H1 (cell line): Measurements from ENCODE around the gene CHSY3. TPM values are rescaled to one million over a fixed set of nuclear protein-coding genes. Genes with fewer than 3 reads are reported as not detected.

ENCODE experiments used
- CTCF ChIA-PET: fragments of 300-600 bp; sonication (Branson Sonifier 250); formaldehyde crosslinking; loops from one replicate; lab custom pipeline; 2021; ENCODE audit not compliant: partially characterized antibody; lab: Charles Lee
- POLR2A ChIA-PET: fragments of 300-600 bp; sonication (Branson Sonifier 250); formaldehyde crosslinking; loops from one replicate; lab custom pipeline; 2021; ENCODE audit warnings: inconsistent platforms; ENCODE audit not compliant: partially characterized antibody; lab: Charles Lee
- DNase-seq, 2 experiments: peaks; one replicate each; pipeline versions ENCODE4 v3.0.0 to v3.0.0-alpha.2; 2010 to 2022; ENCODE audit warnings: low spot score in 2 of 2, low read depth in 1 of 2, mixed read lengths in 1 of 2
- FAIRE-seq: peaks from 2 replicates; lab custom pipeline; 2011; peaks lifted over from hg19 to GRCh38; lab: Jason Lieb, UNC
- H2AFZ ChIP-seq: 2 replicates; pipeline ENCODE4 v1.8.1; 2012; ENCODE audit warnings: low read length, inconsistent platforms
- H2AK5ac ChIP-seq: 2 replicates; pipeline ENCODE4 v1.6.1; 2013; ENCODE audit warnings: low read depth, low read length
- H2BK120ac ChIP-seq: replicated peaks from 2 replicates; pipeline ENCODE3; 2013; ENCODE audit warnings: low read depth, low read length, inconsistent platforms
- H2BK12ac ChIP-seq: 2 replicates; pipeline ENCODE4 v1.6.1; 2013; ENCODE audit warnings: low read depth, low read length
- H2BK15ac ChIP-seq: 2 replicates; pipeline ENCODE4 v1.6.1; 2013; ENCODE audit warnings: low read length
- H2BK20ac ChIP-seq: 2 replicates; pipeline ENCODE4 v1.6.1; 2013; ENCODE audit warnings: low read length
- H2BK5ac ChIP-seq: 2 replicates; pipeline ENCODE4 v1.6.1; 2013; ENCODE audit warnings: low read depth, low read length
- H3K14ac ChIP-seq: 2 replicates; pipeline ENCODE4 v1.6.1; 2013; ENCODE audit warnings: inconsistent platforms; ENCODE audit not compliant: insufficient read length
- H3K18ac ChIP-seq: 2 replicates; pipeline ENCODE4 v1.6.1; 2013; ENCODE audit warnings: low read length; ENCODE audit errors: extremely low read depth
- H3K23ac ChIP-seq: 2 replicates; pipeline ENCODE4 v1.6.1; 2013; ENCODE audit warnings: inconsistent platforms; ENCODE audit not compliant: insufficient read length
- H3K23me2 ChIP-seq: 2 replicates; pipeline ENCODE4 v1.6.1; 2013; ENCODE audit warnings: low read depth, low read length
- H3K27ac ChIP-seq: 2 replicates; pipeline ENCODE4 v1.6.1; 2011; ENCODE audit warnings: low read depth, low read length, inconsistent platforms
- H3K27me3 ChIP-seq, 4 experiments: replicated peaks in 1 of 4; 1 replicate in 1 of 4; 2 replicates in 3 of 4; pipeline versions ENCODE4 v1.6.1 to v1.8.1; 2011 to 2013; ENCODE audit warnings: low read length in 3 of 4, mild to moderate bottlenecking in 3 of 4, inconsistent platforms in 2 of 4, mixed read lengths in 2 of 4, moderate library complexity in 1 of 4; ENCODE audit not compliant: control insufficient read depth in 3 of 4, insufficient read depth in 3 of 4; ENCODE audit errors: extremely low read depth in 1 of 4
- H3K36me3 ChIP-seq, 4 experiments: 2 replicates each; pipeline versions ENCODE4 v1.6.1 to v1.8.1; 2011 to 2013; ENCODE audit warnings: mild to moderate bottlenecking in 4 of 4, low read length in 3 of 4, moderate library complexity in 2 of 4, control low read depth in 1 of 4, inconsistent platforms in 1 of 4; ENCODE audit not compliant: insufficient read depth in 4 of 4, control insufficient read depth in 2 of 4
- H3K4ac ChIP-seq: replicated peaks from 2 replicates; pipeline ENCODE3; 2013; ENCODE audit warnings: low read length, low read depth, mixed read lengths, inconsistent platforms; ENCODE audit not compliant: insufficient read length
- H3K4me1 ChIP-seq, 4 experiments: replicated peaks in 1 of 4; 1 replicate in 1 of 4; 2 replicates in 3 of 4; pipeline versions ENCODE4 v1.6.1 to v1.8.1; 2011 to 2013; ENCODE audit warnings: low read length in 3 of 4, inconsistent platforms in 2 of 4, mixed read lengths in 1 of 4; ENCODE audit not compliant: insufficient read depth in 4 of 4, control insufficient read depth in 3 of 4
- H3K4me2 ChIP-seq, 2 experiments: 2 replicates each; pipeline versions ENCODE4 v1.6.1 to v1.8.1; 2011 to 2013; ENCODE audit warnings: low read depth in 2 of 2, low read length in 2 of 2, control low read depth in 1 of 2, inconsistent platforms in 1 of 2, mild to moderate bottlenecking in 1 of 2; ENCODE audit not compliant: insufficient read depth in 1 of 2
- H3K4me3 ChIP-seq, 4 experiments: fragments of 200-600, 300-600 bp in 1 of 4; sonication (generic), shearing (Covaris generic), sonication (Bioruptor Twin) in 1 of 4; 2 replicates each; pipeline versions ENCODE4 v1.5.1 to v1.8.1; 2011 to 2016; ENCODE audit warnings: low read length in 4 of 4, low read depth in 3 of 4, control low read depth in 2 of 4, inconsistent platforms in 2 of 4, mild to moderate bottlenecking in 2 of 4, mixed read lengths in 1 of 4, moderate library complexity in 1 of 4; ENCODE audit not compliant: insufficient read depth in 2 of 4; ENCODE audit errors: extremely low read depth in 1 of 4
- H3K56ac ChIP-seq: replicated peaks from 2 replicates; pipeline ENCODE3; 2013; ENCODE audit warnings: low read depth, mild to moderate bottlenecking, mixed read lengths, low read length, inconsistent platforms; ENCODE audit not compliant: insufficient read length
- H3K79me1 ChIP-seq: 2 replicates; pipeline ENCODE4 v1.6.1; 2013; ENCODE audit warnings: low read depth, low read length, control low read depth
- H3K79me2 ChIP-seq, 2 experiments: 2 replicates each; pipeline versions ENCODE4 v1.6.1 to v1.8.1; 2012 to 2013; ENCODE audit warnings: low read length in 2 of 2, mild to moderate bottlenecking in 2 of 2, inconsistent platforms in 1 of 2; ENCODE audit not compliant: insufficient read depth in 2 of 2, control insufficient read depth in 1 of 2
- H3K9ac ChIP-seq, 4 experiments: replicated peaks in 1 of 4; 1 replicate in 1 of 4; 2 replicates in 3 of 4; pipeline versions ENCODE4 v1.6.1 to v1.8.1; 2011 to 2013; ENCODE audit warnings: low read depth in 3 of 4, low read length in 3 of 4, control low read depth in 2 of 4, mild to moderate bottlenecking in 2 of 4, moderate library complexity in 2 of 4, inconsistent platforms in 1 of 4; ENCODE audit errors: extremely low read depth in 1 of 4
- H3K9me3 ChIP-seq, 2 experiments: 2 replicates each; pipeline versions ENCODE4 v1.6.1 to v1.8.1; 2012 to 2013; ENCODE audit warnings: mild to moderate bottlenecking in 2 of 2, moderate library complexity in 2 of 2, control low read depth in 1 of 2, inconsistent platforms in 1 of 2, low read depth in 1 of 2, low read length in 1 of 2, mixed read lengths in 1 of 2; ENCODE audit not compliant: insufficient read depth in 2 of 2
- H4K20me1 ChIP-seq, 2 experiments: replicated peaks in 1 of 2; 2 replicates each; pipeline versions ENCODE3 to v1.8.1; 2011 to 2013; ENCODE audit warnings: inconsistent platforms in 2 of 2, low read length in 2 of 2, mild to moderate bottlenecking in 1 of 2; ENCODE audit not compliant: insufficient read depth in 2 of 2, control insufficient read depth in 1 of 2
- H4K5ac ChIP-seq: 2 replicates; pipeline ENCODE4 v1.6.1; 2013; ENCODE audit warnings: low read length, low read depth, mixed read lengths, inconsistent platforms; ENCODE audit not compliant: insufficient read length
- H4K8ac ChIP-seq: 2 replicates; pipeline ENCODE4 v1.8.0; 2013; ENCODE audit warnings: mild to moderate bottlenecking, moderate library complexity, low read length, inconsistent platforms; ENCODE audit not compliant: insufficient read depth; ENCODE audit errors: extremely low read depth
- H4K91ac ChIP-seq: replicated peaks from 2 replicates; pipeline ENCODE3; 2013; ENCODE audit warnings: low read length, mixed read lengths, inconsistent platforms; ENCODE audit not compliant: insufficient read length
- CBX8 ChIP-seq: fragments of 300-800, 300-1000 bp; sonication (generic); IDR thresholded peaks from 2 replicates; pipeline ENCODE4 v1.7.1; 2016; ENCODE audit warnings: low read depth, low read length, borderline replicate concordance
- EGR1 ChIP-seq: IDR thresholded peaks from 2 replicates; pipeline ENCODE4 v1.6.1; 2011; ENCODE audit warnings: low read depth, low read length, borderline replicate concordance
- HDAC2 ChIP-seq, 2 experiments: fragments of 300-600 bp in 1 of 2; sonication (generic) in 1 of 2; IDR thresholded peaks; 2 replicates each; pipeline ENCODE4 v1.6.1; 2011 to 2012; ENCODE audit warnings: low read depth in 2 of 2, low read length in 2 of 2, mild to moderate bottlenecking in 2 of 2, moderate library complexity in 2 of 2, borderline replicate concordance in 1 of 2, inconsistent platforms in 1 of 2
- RFX5 ChIP-seq: IDR thresholded peaks from 2 replicates; pipeline ENCODE4 v1.6.1; 2011; ENCODE audit warnings: low read depth, low read length, improper control_type of control experiment, borderline replicate concordance
- SAP30 ChIP-seq: fragments of 300-600 bp; sonication (generic); IDR thresholded peaks from 2 replicates; pipeline ENCODE4 v1.7.1; 2012; ENCODE audit warnings: low read length, moderate library complexity, mild to moderate bottlenecking, inconsistent platforms; ENCODE audit not compliant: insufficient read depth, insufficient replicate concordance
- SIN3A ChIP-seq, 2 experiments: IDR thresholded peaks in 1 of 2; conservative IDR thresholded peaks in 1 of 2; 2 replicates each; pipeline ENCODE4 v1.6.1; 2011 to 2012; ENCODE audit warnings: low read length in 2 of 2, improper control_type of control experiment in 1 of 2, low read depth in 1 of 2, mild to moderate bottlenecking in 1 of 2
- SIX5 ChIP-seq: IDR thresholded peaks from 2 replicates; pipeline ENCODE4 v1.6.1; 2011; ENCODE audit warnings: mild to moderate bottlenecking, low read depth, low read length
- TAF7 ChIP-seq: optimal IDR thresholded peaks from 2 replicates; pipeline ENCODE3; 2011; ENCODE audit warnings: low read depth, mild to moderate bottlenecking, inconsistent platforms, low read length, moderate library complexity, borderline replicate concordance
- TEAD4 ChIP-seq: IDR thresholded peaks from 2 replicates; pipeline ENCODE4 v1.6.1; 2012; ENCODE audit warnings: low read depth, low read length, inconsistent platforms, mixed read lengths
- USF2 ChIP-seq: IDR thresholded peaks from 2 replicates; pipeline ENCODE4 v1.6.1; 2011; ENCODE audit warnings: low read length, improper control_type of control experiment
- ZNF274 ChIP-seq: IDR thresholded peaks from 2 replicates; pipeline ENCODE4 v1.7.0; 2012; ENCODE audit warnings: low read length, borderline replicate concordance; ENCODE audit errors: extremely low read depth
- WGBS, 2 experiments: shearing (Covaris generic) in 1 of 2; methylation state at CpG; one replicate each; pipeline versions ENCODE4 v1.1.6 to v1.1.7; 2013 to 2015; ENCODE audit warnings: low lambda C conversion rate in 2 of 2, mixed read lengths in 2 of 2, inconsistent platforms in 1 of 2, low coverage in 1 of 2, missing lambda C conversion rate in 1 of 2; ENCODE audit not compliant: insufficient replicate concordance in 2 of 2, insufficient coverage in 1 of 2, insufficient read length in 1 of 2; ENCODE audit errors: extremely low coverage in 1 of 2, missing lambda C conversion rate in 1 of 2; 5-methylcytosine and 5-hydroxymethylcytosine counted together
- polyA plus RNA-seq, 7 experiments: library from polyadenylated mRNA; depleted of rRNA in 3 of 7; stranded (reverse) in 5 of 7; unstranded in 2 of 7; fragments of >200 nt in 5 of 7; fragments of 200-250 nt in 2 of 7; gene quantifications; 1 replicate in 5 of 7; 2 replicates in 1 of 7; 4 replicates in 1 of 7; pipeline versions ENCODE4 v1.2.1 to v1.2.3, GENCODE V29; 2011 to 2013; ENCODE audit warnings: missing spikeins in 2 of 7, mixed read lengths in 2 of 7
- total RNA-seq: library from RNA; stranded (reverse); fragmentation: NEBNext Ultra II Directional; extraction: Animal tissue kit (Norgen Biotek cat#: 25700); gene quantifications from 2 replicates; pipeline ENCODE4 v1.2.1, GENCODE V29; 2021

Gene CHSY3
- total and polyA plus RNA-seq, 2 of the 8 experiments (the other 6 are each of a cell fraction or from before 2014, with no cell fraction given), result 0.24 to 1.8 TPM

DNA sequence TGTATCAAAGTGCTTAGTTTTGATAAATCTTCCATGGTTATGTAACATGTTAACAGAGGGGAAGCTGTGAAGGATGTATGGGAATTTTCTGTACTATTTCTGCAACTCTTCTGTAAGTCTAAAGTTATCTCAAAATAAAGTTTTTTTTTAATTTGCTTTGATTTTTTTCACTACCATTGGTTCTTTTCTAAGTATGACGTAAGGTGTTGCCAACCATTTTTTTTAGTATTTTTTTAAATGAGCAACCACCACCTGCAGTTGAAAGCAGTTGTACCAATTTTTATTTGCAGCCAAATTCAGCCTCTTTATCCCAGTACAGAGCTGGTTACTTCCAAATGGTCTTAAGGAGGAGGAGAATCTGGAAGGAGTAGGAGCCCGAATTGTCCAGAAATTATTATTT lies 192.2 kb downstream of the CHSY3 start:
- H4K8ac ChIP-seq, result no peak overlapping the region
- TF ChIP-seq SIN3A (conservative IDR thresholded peaks at IDR 0.05 in 1 of 2, IDR thresholded peaks at IDR 0.05 in 1 of 2; ENCODE audit: low read depth in 1 of 2, low read length in 2 of 2) (no peak), EGR1 (no peak), ZNF274 (no peak), USF2 (no peak), CBX8 (no peak), RFX5 (no peak), TEAD4 (no peak), SIX5 (no peak), TAF7 (no peak), SAP30 (no peak), HDAC2 (IDR thresholded peaks at IDR 0.05; ENCODE audit: borderline replicate concordance in 1 of 2, low read depth in 2 of 2, low read length in 2 of 2) (no peak)

More for the DNA sequence above, 192.2 kb downstream of the CHSY3 start:
- Histone ChIP-seq H3K4me3 (no peak overlapping the region), H2BK15ac (no peak overlapping the region), H3K18ac (no peak overlapping the region), H2BK120ac (no peak overlapping the region), H2BK20ac (no peak overlapping the region), H3K36me3 (no peaks in the 10 kb centered on the region), H4K91ac (no peak overlapping the region), H3K4me2 (no peak overlapping the region), H4K5ac (no peak overlapping the region), H3K23ac (no peak overlapping the region), H3K27ac (no peak overlapping the region), H3K4me1 (no peaks in the 10 kb centered on the region), H2AK5ac (no peak overlapping the region), H2BK12ac (no peak overlapping the region), H2AFZ (no peak overlapping the region), H3K9ac (no peak overlapping the region), H3K9me3 (no peaks in the 10 kb centered on the region), H3K79me1 (no peaks in the 10 kb centered on the region), H3K23me2 (no peaks in the 10 kb centered on the region), H4K20me1 (no peaks in the 10 kb centered on the region), H2BK5ac (no peak overlapping the region), H3K27me3 (no peaks in the 10 kb centered on the region), H3K56ac (no peak overlapping the region), H3K4ac (no peak overlapping the region), H3K79me2 (no peaks in the 10 kb centered on the region), H3K14ac (no peak overlapping the region)
- POLR2A ChIA-PET, result no interaction called here
- CTCF ChIA-PET, result no interaction called here
- no peak for DNase-seq
- 64% methylated on average over 2 of the region's 2 CpGs; no CpG with 5 or more reads in 1 of the 2 experiments for WGBS, 2 experiments
- no peak for FAIRE-seq
